ENCODE results near the gene GHSR.

DNA sequence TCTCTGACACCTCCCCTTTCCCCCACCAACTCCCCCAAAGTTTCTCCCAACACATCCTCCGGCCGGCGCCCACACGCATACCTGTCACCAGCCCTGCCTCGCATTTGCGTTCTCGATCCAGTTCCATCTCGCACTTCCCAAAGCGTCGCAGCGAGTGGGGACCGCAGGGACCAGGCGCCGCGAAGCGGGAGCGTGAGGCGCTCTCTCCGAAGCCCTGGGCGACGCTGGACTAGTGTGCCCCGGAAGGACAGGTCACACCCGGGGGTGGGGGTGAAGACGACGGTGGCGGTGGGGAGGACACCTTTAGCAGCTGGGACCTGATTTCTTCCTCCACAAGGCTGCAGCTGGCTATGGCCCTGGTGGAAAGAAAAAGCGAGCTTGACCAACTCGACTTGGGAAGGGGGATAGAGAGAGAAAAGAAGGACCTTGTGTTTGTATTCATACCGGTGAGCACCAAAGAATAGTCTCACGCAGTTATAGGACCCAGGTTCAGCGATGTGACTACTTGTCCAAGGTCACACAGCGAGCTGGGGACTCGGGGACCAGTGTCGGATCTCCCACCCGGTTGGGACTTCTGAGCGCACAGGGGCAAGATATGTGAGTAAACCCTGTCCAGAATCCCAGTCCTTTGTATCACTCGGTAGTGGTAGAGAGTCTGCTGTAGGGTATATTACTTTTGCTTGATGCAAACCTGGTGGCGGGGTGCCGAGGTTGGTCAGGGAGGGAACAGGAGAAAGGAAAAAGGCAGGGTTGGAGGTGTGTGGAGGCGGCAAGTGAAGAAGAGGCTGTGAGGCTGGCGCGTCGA lies 607 bp upstream of the GHSR start:
- TF ChIP-seq EZH2 (IDR thresholded peaks at IDR 0.05) (peak; percentile 75), CTCF (IDR thresholded peaks at IDR 0.05) (no peak)
